GM21737 (cell line): Measurements from ENCODE around the gene FKBP10.
A peak's percentile ranks its signal among the peaks of the same experiment; 100 is the strongest.
"Not testable (repeated sequence)": the region's sequence is repeated elsewhere in the genome, so short reads cannot be mapped to it uniquely, and the experiment has no call there.

Experiments
- ATAC-seq: cut with Tn5 transposase; IDR thresholded peaks from one replicate; pipeline ENCODE4 v1.9.1; 2021; ENCODE audit warnings: mild to moderate bottlenecking, moderate library complexity; ENCODE audit not compliant: unreplicated experiment

The FKBP10 gene

DNA sequence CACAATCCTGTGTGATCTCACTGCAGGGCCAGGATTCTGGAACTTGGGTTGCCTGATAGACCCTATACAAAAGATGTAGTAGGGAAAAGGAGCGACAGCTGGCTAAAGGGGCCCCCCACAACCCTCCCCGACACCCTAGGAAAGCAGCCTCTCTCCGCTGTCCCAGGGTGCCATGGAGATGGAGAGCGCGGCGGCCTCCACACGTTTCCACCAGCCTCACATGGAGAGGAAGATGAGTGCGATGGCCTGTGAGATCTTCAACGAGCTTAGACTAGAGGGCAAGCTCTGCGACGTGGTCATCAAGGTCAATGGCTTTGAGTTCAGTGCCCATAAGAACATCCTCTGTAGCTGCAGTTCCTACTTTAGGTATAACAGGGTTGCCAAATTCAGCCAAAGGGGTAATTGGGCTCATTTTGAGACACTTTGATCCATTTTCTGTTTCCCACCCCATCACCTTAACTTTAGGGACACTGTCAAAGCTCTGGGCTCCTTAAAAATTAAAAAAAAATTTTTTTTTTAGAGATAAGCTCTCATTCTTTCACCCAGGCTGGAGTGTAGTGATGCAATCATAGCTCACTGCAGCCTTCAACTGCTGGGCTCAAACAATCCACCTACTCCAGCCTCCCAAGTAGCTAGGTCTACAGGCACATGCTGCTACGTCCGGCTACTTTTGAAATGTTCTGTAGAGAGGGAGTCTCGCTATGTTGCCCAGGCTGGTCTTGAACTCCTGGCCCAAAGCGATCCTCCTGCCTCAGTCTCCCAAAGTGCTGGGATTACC is 25.1 kb downstream of the FKBP10 start, which contains the start of gene KLHL10:
KLHL10 (plus strand) TSS at position 65 of the 778 bp plus-strand sequence; CDS start at position 173, 108 bp downstream.
- no peak for ATAC-seq

DNA sequence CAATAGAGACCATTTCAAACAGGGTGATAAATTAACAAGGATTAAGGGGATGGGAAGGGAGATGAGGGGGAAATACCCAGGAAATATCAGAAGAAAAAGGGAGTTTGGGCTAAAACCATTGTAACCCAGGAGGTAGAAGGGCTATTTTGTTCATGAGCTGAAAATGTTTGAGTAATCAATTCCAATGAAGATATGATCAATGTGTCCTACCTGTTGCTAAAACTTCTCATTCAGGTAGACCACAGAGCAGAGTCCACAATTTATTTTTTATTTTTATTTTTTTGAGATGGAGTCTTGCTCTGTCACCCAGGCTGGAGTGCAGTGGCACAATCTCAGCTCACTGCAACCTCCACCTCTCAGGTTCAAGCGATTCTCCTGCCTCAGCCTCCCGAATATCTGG is 26.6 kb downstream of the FKBP10 start:
- not testable (repeated sequence) for ATAC-seq

GRCh38 chr17:41840781-41841180 is 28.0 kb downstream of the FKBP10 start:
- ATAC-seq: not testable (repeated sequence)

DNA sequence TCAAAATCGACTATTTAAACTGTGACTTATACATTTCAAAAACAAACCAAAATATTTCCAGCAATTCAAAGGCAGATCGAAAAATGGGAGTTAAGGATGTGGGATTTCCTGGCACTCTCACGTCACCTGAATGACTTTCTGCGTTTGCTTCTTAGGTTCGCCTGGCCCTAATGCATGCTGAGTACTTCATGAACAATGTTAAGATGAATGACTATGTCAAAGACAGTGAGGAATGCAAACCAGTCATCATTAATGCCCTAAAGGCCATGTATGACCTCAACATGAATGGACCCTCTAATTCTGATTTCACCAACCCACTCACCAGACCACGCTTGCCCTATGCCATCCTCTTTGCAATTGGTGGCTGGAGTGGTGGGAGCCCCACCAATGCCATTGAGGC is 32.2 kb downstream of the FKBP10 start:
- ATAC-seq: no peak

GRCh38 chr17:41848788-41849187 is 36.0 kb downstream of the FKBP10 start:
- ATAC-seq: no peak

- no peak for ATAC-seq
Measured at GRCh38 chr17:41849251-41849990, 36.6 kb downstream of the FKBP10 start.

DNA sequence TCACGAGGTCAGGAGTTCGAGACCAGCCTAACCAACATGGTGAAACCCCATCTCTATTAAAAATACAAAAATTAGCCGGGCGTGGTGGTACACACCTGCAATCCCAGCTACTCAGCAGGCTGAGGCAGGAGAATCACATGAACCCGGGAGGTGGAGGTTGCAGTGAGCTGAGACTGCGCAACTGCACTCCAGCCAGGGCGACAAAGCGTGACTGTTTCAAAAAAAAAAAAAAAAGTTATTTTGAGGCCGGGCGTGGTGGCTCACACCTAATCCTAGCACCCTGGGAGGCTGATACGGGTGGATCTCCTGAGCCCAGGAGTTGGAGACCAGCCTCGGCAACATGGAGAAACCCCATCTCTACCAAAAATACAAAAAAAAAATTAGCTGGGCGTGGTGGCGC is 38.6 kb downstream of the FKBP10 start:
- not testable (repeated sequence) for ATAC-seq

- ATAC-seq: no peak
Measured at GRCh38 chr17:41860254-41860931, 47.6 kb downstream of the FKBP10 start.

- ATAC-seq: no peak
Measured at GRCh38 chr17:41863074-41863848, 50.5 kb downstream of the FKBP10 start.

DNA sequence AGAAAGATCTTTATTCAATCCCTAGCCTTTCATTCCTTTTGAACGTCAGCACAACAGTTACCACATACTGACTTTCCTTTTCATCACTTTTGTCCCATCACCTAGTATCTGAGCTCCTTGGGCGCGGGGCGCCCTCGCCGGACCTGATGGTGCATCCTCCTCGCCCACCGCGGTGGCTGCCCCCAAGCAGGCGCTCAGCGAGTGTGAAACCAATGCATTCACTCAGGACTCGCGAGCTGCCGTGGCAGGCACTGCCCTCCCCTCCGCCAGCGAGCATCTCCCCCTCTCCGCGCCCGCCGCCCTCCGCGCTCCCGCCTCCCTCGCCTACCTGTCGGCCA is 51.7 kb downstream of the FKBP10 start:
- ATAC-seq: no peak

- ATAC-seq: peak; percentile 84
Measured at GRCh38 chr17:41864836-41865595, 52.2 kb downstream of the FKBP10 start, which contains the start of gene KLHL11. TSS of gene KLHL11 (minus strand) at chr17:41865423. CDS start at chr17:41865370, 53 bp downstream.

DNA sequence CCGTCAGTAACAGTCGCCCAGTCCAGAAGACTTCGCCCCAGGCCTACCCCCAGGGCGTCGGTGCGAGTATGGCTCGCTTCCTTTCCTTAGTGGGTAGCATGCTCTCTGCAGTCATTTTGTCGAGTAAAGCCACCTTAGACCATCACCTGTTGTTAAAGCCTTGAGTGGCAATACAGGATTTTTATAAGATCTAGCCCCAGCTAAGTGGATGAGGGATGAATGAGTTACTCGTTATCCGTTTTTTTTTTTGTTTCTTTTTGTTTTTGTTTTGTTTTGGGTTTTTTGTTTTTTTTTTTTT is 52.7 kb downstream of the FKBP10 start:
- ATAC-seq: no peak

GRCh38 chr17:41868568-41868967 is 55.8 kb downstream of the FKBP10 start:
- no peak for ATAC-seq

GRCh38 chr17:41869426-41869825 is 56.6 kb downstream of the FKBP10 start:
- no peak for ATAC-seq

- no peak for ATAC-seq
Measured at GRCh38 chr17:41870097-41870496, 57.3 kb downstream of the FKBP10 start.

DNA sequence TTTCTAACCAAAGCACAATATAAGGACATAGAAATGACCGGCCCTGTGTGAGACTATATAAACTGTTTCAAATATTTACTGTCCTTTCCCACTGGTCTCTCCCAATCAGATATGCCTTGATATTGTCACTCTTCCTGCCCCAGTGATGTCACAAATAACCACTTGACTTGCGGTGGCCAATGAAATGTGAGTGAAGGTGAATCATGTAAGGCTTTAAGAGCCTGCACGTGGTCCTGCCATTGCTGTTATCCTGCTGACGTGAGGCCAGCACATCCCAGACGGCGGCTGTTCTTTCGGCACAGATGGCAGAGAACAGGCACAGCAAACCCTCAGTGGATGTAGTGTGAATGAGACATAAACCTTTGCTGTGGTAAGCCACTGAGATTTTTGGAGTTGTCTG is 57.8 kb downstream of the FKBP10 start:
- ATAC-seq: no peak

DNA sequence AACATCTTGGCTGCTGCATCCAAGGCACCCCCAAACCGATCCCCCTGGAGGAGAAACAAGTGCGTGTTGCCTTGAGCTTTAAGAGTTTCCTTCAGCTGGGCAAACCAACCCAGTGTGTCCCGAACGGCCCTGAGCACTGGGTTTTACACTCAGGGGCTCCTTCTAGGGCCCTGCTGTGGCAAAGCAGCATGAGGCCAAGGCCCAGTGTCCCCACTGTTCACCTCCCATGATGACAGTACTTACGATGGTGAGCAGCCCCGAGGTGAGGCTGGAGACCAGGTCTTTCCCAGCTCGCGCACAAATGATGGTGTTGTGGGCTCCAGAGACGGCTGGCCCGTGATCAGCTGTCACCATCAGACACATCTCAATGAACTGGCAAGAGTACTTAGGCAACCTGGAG is 59.0 kb downstream of the FKBP10 start:
- no peak for ATAC-seq
